ENCODE measurements around the gene TSEN54. TPM values are rescaled to one million over a fixed set of nuclear protein-coding genes. Genes with fewer than 3 reads are reported as not detected.
"Not testable (repeated sequence)": the region's sequence is repeated elsewhere in the genome, so short reads cannot be mapped to it uniquely, and the experiment has no call there.

TSEN54 gene
- 14.7 TPM for total RNA-seq

DNA sequence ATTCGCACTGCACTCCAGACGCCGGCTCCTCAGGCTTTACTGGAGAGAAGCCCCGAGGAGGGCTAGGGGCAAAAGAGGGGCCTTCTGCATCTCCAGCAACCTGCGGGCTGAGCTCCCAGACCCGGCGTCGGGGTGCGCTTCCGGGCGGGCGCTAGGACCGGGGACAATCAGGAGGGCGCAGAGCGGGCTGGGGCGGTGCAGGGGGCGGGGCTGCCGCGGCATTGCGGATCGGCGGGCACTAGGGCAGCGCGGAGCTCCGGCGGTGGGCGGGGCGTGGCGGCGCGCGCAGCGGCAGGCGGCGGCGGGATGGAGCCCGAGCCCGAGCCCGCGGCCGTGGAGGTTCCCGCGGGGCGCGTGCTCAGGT is at the start of gene TSEN54:
TSEN54 (plus strand) TSS at position 274 of the 364 bp plus-strand sequence; CDS start at position 307, 33 bp downstream.
- Histone ChIP-seq H3K4me3 (ENCODE audit: low read length) (peak within 1 kb of the TSS; percentile 66), H3K9me3 (ENCODE audit: low read depth, low read length) (no peaks in the 10 kb centered on the region), H3K4me1 (ENCODE audit: insufficient read depth, low read length) (peaks cover 35% of the 10 kb centered on the region), H3K27me3 (ENCODE audit: insufficient read depth, low read length) (peaks cover 4% of the 10 kb centered on the region)

DNA sequence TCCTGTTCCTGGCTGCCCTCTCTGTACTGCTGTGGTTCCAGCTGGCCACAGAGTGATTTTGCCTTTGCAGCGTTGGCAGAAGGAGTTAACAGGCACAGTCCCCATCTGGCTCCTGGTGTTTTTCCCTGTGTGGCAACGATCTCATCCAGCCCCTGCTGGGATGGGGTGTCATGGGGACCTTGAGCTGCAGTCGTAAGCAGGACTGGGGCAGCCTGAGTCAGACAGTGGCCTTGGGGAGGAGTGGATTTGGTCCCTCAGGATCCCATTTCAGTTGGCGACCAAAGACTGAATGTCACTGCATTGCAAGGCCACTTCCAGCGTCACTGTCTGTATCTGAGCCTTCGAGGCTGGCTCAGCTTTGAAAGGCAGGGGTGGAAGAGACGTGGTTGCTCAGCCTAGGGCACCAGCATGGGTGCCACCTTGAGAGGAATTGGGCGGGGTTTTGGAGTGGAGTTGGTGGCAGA is 48.0 kb upstream of the TSEN54 start:
- Histone ChIP-seq H3K4me3 (ENCODE audit: low read length) (no peak overlapping the region), H3K4me1 (ENCODE audit: insufficient read depth, low read length) (no peaks in the 10 kb centered on the region), H3K27me3 (ENCODE audit: insufficient read depth, low read length) (no peaks in the 10 kb centered on the region), H3K9me3 (ENCODE audit: low read depth, low read length) (no peaks in the 10 kb centered on the region)

DNA sequence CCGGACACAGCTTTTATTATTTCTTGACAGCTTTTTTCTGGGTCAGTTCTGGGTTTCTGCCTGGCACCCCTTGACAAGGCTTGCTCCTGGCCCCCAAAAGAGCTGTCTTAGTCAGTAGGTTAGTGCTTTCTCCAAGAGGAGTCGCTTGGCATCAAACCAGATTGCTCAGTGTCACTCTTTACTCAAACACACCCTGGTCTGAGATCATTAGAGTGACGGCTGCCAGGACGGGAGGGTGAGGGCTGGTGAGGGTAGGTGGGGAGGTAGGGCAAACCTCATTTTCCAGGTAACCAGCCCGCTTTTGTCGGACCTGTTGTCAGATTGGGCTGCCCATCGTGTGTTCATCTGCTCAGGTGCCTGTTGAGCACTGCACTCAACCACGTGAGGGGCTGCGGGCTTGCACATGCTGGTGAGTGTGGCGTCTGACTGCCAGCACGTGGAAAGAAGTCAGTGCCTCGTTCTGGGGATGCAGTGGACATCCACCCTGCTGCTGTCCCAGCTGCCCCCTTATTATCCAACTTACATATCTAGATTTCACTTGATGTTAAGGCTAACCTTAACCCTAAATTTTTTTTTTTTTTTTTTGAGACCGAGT is 47.5 kb upstream of the TSEN54 start:
- H3K9me3 ChIP-seq (ENCODE audit: low read depth, low read length) = no peaks in the 10 kb centered on the region
- H3K4me3 ChIP-seq (ENCODE audit: low read length) = no peak overlapping the region
- no peaks in the 10 kb centered on the region for H3K4me1 ChIP-seq (ENCODE audit: insufficient read depth, low read length)
- H3K27me3 ChIP-seq (ENCODE audit: insufficient read depth, low read length) = no peaks in the 10 kb centered on the region

DNA sequence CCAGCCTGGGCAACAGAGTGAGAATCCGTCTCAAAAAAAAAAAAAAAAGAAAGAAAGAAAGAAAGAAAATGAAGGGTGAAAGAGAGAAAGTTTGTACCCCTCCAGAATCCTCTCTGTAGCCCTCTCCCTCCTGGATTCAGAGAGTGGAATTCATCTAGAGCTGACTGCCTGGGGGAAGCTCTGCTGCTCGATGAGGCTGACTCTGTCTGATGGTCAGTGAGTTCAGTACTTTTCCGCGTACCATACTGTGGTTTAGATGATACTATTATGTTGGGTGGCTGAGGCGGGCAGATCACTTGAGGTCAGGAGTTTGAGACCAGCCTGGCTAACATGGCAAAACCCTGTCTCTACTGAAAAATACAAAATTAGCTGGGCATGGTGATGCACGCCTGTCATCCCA is 45.1 kb upstream of the TSEN54 start:
- Histone ChIP-seq H3K4me3 (ENCODE audit: low read length) (no peak overlapping the region), H3K4me1 (ENCODE audit: insufficient read depth, low read length) (no peaks in the 10 kb centered on the region), H3K27me3 (ENCODE audit: insufficient read depth, low read length) (no peaks in the 10 kb centered on the region)

DNA sequence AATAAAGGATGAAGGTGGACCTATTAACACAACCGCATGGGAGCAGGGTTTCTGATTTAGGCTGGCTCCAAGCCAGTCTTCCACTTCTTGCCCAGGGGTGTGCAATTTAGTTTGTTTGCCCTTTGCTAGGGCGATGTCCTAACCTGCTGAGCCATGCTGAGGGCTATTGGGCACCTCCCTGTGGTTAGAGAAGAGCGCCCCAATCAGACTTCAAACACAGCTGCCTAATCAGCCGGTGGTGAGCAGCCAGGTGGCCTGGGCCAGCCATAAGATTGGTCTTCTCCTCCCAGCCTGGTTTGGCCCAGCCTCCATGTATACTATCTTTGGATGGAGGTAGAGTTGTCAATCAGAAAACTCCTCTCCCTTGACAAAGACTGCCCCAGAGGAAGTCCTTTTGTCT is 44.2 kb upstream of the TSEN54 start:
- no peak overlapping the region for H3K4me3 ChIP-seq (ENCODE audit: low read length)
- no peaks in the 10 kb centered on the region for H3K27me3 ChIP-seq (ENCODE audit: insufficient read depth, low read length)
- H3K4me1 ChIP-seq (ENCODE audit: insufficient read depth, low read length) = no peaks in the 10 kb centered on the region
- no peaks in the 10 kb centered on the region for H3K9me3 ChIP-seq (ENCODE audit: low read depth, low read length)

More for the DNA sequence above, 45.1 kb upstream of the TSEN54 start:
- no peaks in the 10 kb centered on the region for H3K9me3 ChIP-seq (ENCODE audit: low read depth, low read length)

DNA sequence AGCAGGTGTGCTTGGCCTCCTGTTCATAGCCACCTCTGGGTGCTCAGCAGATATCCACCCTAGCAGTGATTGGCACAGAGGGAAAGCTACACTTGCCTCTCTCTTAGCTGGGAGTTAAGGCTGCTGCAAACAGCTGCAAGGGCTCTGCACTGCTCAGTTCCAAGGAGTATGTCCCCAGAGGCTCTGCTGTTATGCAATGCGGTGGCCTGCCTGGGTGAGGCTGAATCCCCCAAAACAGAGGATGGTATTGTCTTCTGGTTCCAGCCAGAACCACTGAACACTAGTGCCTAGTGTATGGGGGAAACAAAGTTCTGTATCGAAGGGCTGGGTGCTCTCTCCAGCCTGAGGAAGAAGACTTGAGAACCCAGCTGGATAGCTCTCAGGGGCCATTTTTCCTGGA is 43.1 kb upstream of the TSEN54 start:
- Histone ChIP-seq H3K4me1 (ENCODE audit: insufficient read depth, low read length) (no peaks in the 10 kb centered on the region), H3K27me3 (ENCODE audit: insufficient read depth, low read length) (no peaks in the 10 kb centered on the region), H3K9me3 (ENCODE audit: low read depth, low read length) (no peaks in the 10 kb centered on the region), H3K4me3 (ENCODE audit: low read length) (no peak overlapping the region)

DNA sequence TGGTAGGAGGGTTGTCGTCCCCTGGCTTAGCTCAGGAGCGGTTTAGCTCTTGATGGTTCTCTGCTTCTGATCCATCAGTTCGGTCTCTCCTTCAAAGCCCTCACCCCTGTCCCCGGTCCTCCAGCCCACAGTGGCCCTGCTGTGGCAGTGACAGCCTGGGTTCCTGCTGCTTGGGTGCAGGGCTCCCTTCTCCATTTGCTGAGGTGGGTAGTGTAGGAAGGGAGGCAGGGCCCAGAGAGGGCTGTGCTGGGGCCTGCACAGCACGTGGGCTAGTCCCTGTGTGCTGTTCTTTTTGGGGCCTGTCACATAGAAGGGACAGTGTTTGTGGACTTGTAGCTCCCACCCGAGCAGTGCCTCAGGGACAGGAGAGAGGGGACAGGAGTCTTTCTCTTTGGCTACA is 41.6 kb upstream of the TSEN54 start:
- Histone ChIP-seq H3K4me3 (ENCODE audit: low read length) (no peak overlapping the region), H3K4me1 (ENCODE audit: insufficient read depth, low read length) (no peaks in the 10 kb centered on the region)

DNA sequence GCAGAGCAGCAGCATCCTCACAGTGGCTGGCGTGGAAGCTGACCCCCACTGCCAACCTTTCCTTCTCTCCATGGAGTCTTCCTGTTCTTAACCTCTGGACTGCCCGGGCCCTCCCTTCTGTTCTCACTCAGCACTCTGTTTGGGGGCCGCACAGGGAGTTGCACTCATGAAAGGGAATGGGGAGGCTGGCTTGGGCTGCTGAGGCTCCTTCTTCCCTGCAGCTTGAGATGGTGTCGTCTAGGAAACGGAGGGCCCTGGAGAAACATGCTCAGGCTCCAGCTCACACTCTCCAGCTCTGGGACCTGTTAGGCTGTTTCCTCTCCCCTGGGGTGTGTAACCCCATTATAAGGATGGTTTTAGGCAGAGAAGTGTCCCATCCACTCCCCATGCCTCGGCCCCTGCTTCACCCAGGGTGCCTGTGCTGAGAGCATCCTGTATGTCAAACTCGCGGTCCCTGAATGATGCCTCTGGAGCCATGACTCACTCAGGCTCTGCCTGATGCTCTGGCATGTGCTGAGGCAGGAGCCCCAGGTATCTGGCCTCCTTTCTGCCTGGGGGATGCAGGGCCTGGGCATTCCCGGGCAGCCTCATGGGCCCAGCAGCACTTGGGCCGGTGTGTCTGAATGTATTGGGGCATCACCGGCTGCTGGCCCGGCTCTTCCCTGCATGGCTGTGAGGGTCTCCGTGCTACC is 41.0 kb upstream of the TSEN54 start:
- H3K9me3 ChIP-seq (ENCODE audit: low read depth, low read length) = no peaks in the 10 kb centered on the region
- H3K27me3 ChIP-seq (ENCODE audit: insufficient read depth, low read length) = no peaks in the 10 kb centered on the region
- no peak overlapping the region for H3K4me3 ChIP-seq (ENCODE audit: low read length)
- no peaks in the 10 kb centered on the region for H3K4me1 ChIP-seq (ENCODE audit: insufficient read depth, low read length)

More for the DNA sequence above, 41.6 kb upstream of the TSEN54 start:
- no peaks in the 10 kb centered on the region for H3K9me3 ChIP-seq (ENCODE audit: low read depth, low read length)
- no peaks in the 10 kb centered on the region for H3K27me3 ChIP-seq (ENCODE audit: insufficient read depth, low read length)

DNA sequence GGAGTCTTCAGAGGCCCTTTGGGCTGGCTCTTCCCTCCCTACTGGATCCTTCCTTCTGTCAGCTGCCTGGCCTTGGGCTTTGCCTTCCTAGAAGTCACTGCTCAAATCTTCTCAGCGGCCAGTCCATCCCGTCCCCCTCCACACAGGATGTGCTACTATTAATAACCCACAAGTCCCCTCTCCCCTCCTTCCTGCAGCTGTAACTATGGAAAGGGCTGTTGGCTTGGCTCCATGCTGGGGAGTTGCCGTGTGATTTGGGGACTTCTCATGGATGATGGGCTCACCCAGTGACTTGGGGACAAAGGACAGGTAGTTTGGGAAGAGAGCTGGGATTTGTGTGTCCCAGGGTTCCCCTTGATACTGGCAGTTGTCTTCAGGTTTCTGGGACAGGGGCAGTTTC is 40.5 kb upstream of the TSEN54 start:
- Histone ChIP-seq H3K4me3 (ENCODE audit: low read length) (no peak overlapping the region), H3K4me1 (ENCODE audit: insufficient read depth, low read length) (no peaks in the 10 kb centered on the region), H3K27me3 (ENCODE audit: insufficient read depth, low read length) (no peaks in the 10 kb centered on the region), H3K9me3 (ENCODE audit: low read depth, low read length) (no peaks in the 10 kb centered on the region)

DNA sequence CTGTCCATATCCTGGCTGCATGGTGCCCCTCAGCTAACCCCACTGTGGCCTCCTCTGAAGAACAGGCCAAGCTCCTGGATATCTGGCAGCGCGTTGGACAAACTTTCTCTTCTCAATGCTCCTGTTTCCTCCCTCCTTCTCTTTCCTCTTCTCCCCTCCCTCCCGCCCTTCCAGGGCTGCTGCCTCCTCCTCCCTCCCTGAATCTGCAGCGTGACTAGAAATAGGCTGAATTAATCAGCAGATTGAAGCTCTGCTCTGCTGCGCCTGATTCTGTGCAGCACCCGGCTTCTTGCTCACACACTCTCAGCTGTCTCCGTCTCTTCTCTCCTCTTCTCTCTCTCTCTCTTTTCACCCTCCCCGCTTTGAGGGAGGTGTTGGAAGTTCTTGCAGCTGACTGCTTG is 40.1 kb upstream of the TSEN54 start:
- Histone ChIP-seq H3K9me3 (ENCODE audit: low read depth, low read length) (no peaks in the 10 kb centered on the region), H3K4me3 (ENCODE audit: low read length) (no peak overlapping the region), H3K27me3 (ENCODE audit: insufficient read depth, low read length) (no peaks in the 10 kb centered on the region), H3K4me1 (ENCODE audit: insufficient read depth, low read length) (no peaks in the 10 kb centered on the region)

DNA sequence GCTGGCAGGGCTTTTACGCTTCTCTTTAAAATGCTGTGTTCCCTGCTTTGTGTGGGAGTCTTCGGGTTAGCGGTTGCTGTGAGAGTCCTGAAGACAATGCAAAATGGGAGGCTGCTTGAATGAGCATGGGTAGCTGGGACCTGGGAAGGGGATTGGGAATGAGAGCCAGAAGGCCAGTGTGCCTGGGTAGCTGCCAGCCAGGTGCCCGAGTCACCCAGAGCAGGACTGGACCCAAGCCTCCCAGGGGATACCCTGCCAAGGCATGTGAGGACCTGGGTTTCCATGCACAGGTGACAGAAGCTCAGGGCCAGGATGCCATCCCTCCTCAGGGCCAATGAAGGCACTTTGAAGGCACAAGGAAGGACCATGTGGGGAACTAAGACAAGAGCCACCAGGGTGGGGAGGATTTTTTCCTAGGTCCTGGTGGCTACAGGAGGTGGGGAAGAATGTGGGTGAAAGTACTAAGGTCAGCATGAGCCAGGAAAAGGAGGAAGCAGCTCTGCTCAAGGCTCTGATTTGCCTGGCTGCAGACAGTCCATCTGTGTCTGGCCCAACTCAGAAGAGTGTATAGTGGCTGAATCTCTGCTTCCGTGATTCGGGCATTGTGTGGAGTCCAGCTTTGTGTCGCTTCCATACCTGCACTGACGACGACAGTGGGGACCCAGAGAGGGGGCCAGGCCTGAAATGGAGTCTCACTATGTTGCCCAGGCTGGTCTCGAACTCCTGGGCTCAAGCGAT is 39.4 kb upstream of the TSEN54 start:
- Histone ChIP-seq H3K9me3 (ENCODE audit: low read depth, low read length) (no peaks in the 10 kb centered on the region), H3K4me1 (ENCODE audit: insufficient read depth, low read length) (no peaks in the 10 kb centered on the region), H3K27me3 (ENCODE audit: insufficient read depth, low read length) (no peaks in the 10 kb centered on the region), H3K4me3 (ENCODE audit: low read length) (no peak overlapping the region)

DNA sequence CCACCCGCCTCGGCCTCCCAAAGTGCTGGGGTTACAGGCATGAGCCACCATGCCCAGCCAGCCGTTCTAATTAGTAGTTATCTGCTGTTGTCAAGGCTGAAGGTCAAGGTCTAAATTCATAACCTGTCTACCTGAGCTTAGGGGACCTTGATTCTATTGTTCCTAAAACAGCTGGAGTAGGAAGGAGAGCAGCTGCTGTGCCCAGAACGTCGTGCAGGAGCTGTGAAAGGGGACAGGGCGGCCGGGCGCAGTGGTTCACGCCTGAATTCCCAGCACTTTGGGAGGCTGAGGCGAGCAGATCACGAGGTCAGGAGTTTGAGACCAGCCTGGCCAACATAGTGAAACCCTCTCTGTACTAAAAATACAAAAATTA is 38.9 kb upstream of the TSEN54 start:
- H3K9me3 ChIP-seq (ENCODE audit: low read depth, low read length); H3K27me3 ChIP-seq (ENCODE audit: insufficient read depth, low read length); H3K4me3 ChIP-seq (ENCODE audit: low read length); H3K4me1 ChIP-seq (ENCODE audit: insufficient read depth, low read length): not testable (repeated sequence)

DNA sequence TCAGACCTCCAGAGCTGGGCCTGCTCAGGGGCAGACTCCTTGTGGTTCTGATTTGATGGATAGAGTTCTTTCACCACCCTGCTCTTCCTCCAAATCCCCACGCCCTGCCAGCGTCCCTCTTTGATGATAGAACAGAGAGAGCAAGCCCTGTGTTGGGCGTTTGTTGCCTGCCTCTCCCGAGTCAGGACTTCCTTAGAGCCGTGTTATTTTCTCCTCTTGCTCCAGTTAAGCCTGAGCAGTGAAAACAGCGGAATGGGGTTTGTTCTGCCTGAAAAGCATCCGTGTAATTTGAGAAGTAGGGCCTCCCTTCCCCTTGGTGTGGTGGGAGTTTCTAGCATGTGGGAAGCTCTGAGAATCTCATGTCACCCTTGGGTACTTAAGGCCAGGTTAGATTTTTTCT is 37.8 kb upstream of the TSEN54 start:
- H3K4me1 ChIP-seq (ENCODE audit: insufficient read depth, low read length) = no peaks in the 10 kb centered on the region
- H3K4me3 ChIP-seq (ENCODE audit: low read length) = no peak overlapping the region
- H3K9me3 ChIP-seq (ENCODE audit: low read depth, low read length) = no peaks in the 10 kb centered on the region
- H3K27me3 ChIP-seq (ENCODE audit: insufficient read depth, low read length) = no peaks in the 10 kb centered on the region

DNA sequence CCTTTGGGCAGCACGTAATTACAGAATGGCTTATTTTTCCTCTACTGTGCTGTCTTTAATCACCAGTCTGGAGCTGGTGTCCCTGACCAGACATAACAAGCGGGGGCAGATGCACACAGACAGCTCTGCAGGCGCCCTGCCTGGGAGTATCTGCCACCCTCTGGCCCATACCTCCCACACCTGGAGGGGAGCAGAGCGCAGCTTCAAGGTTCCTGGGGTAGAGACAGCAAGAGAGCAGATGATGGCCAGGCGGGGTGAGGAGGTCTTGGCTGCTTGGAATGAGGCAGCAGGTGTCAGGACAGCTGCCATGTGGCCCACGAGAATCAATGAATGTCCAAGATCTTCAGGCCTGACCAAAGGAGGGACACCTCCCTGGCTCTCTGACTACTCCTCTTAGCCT is 36.0 kb upstream of the TSEN54 start:
- no peak overlapping the region for H3K4me3 ChIP-seq (ENCODE audit: low read length)
- no peaks in the 10 kb centered on the region for H3K9me3 ChIP-seq (ENCODE audit: low read depth, low read length)
- no peaks in the 10 kb centered on the region for H3K4me1 ChIP-seq (ENCODE audit: insufficient read depth, low read length)
- no peaks in the 10 kb centered on the region for H3K27me3 ChIP-seq (ENCODE audit: insufficient read depth, low read length)

DNA sequence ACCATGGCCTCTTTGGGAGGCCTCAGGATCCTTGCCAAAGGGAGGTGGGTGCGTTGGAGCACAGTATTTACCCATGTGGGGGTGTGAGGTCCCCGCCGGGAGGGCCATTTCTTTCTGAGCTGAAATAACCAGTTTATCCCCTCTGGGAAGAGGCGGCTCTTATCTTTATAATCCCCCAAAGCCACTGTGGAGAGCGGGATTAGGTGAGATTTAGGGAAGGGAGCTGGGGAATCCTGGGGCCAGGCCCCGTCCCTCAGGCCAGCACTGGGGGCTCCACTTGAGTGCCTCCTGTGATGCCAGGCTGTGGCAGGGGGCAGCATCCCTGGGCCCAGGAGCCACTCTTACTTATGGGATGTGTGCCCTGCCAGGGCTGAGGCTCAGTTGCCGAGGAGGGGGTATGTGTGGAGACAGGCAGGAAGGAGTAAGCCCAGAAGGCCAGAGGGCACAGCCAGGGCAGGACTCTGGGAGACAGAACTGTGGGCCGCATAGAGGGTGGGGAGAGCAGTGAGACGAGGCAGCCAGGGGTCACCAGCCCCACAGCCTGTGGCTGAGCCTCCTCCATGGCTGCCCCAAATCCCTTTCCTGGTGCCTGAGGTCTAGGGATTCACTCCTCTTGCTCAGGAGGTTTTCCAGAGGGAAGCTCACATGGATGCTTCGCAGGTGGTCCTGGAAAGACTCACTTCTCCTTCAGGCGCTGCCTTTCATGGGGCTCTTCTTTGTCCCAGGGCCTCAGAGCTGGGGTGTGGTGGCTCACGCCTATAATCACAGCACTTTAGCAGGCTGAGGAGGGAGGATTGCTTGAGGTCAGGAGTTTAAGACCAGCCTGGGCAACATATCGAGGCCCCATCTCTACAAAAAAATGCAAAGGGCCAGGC is 34.9 kb upstream of the TSEN54 start:
- no peaks in the 10 kb centered on the region for H3K9me3 ChIP-seq (ENCODE audit: low read depth, low read length)
- H3K27me3 ChIP-seq (ENCODE audit: insufficient read depth, low read length) = no peaks in the 10 kb centered on the region
- peaks cover 4% of the 10 kb centered on the region for H3K4me1 ChIP-seq (ENCODE audit: insufficient read depth, low read length)
- H3K4me3 ChIP-seq (ENCODE audit: low read length) = no peak overlapping the region
